HG03378 (cell line): Measurements from ENCODE around the gene OPCML.
A peak's percentile ranks its signal among the peaks of the same experiment; 100 is the strongest.

Source experiments
- ATAC-seq: cut with Tn5 transposase; IDR thresholded peaks from one replicate; pipeline ENCODE4 v1.9.1; 2021; ENCODE audit warnings: mild to moderate bottlenecking, moderate library complexity; ENCODE audit not compliant: unreplicated experiment

The OPCML gene

GRCh38 chr11:133541021-133541719 lies 8.9 kb upstream of the OPCML start:
- no peak for ATAC-seq

- ATAC-seq: no peak
Observed at GRCh38 chr11:133536198-133536597, 3.9 kb upstream of the OPCML start.

GRCh38 chr11:133533205-133533604 lies 904 bp upstream of the OPCML start:
- ATAC-seq: no peak

DNA sequence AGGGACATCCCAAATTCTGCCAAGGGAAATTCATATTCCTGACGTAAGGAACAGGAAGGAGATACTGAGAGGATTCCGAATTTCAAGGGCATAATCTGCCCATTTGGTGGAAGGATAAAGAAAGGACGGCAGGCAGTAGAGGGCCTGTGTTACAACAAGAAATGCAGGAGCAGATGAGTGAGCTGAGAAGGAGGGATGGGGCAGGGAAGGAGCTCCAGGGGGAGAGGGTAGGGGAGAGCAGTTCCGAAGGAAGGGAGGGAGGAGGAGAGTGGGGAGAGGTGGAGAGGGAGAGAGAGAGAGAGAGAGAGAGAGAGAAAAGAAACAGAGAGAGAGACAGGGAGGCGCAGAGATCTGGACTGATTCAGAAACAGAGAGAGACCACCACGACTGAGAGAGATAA lies 843 bp downstream of the OPCML start:
- no peak for ATAC-seq

DNA sequence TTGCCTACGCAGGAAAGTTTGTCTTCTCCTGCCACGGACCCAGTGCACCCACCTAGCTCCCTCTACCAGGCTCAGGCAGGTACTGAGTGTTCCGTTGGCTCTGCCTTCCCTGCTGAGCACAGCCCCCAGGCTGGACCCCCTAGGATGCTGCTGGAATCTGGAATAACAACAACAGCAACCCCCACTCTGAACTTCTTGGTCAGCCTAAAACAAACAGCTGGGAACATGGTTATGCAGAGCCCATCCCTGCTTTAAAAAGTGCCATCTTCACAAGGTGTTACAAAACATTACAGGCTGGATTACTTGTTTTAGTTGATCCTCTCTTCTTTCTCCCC lies 1.8 kb downstream of the OPCML start:
- ATAC-seq: no peak

DNA sequence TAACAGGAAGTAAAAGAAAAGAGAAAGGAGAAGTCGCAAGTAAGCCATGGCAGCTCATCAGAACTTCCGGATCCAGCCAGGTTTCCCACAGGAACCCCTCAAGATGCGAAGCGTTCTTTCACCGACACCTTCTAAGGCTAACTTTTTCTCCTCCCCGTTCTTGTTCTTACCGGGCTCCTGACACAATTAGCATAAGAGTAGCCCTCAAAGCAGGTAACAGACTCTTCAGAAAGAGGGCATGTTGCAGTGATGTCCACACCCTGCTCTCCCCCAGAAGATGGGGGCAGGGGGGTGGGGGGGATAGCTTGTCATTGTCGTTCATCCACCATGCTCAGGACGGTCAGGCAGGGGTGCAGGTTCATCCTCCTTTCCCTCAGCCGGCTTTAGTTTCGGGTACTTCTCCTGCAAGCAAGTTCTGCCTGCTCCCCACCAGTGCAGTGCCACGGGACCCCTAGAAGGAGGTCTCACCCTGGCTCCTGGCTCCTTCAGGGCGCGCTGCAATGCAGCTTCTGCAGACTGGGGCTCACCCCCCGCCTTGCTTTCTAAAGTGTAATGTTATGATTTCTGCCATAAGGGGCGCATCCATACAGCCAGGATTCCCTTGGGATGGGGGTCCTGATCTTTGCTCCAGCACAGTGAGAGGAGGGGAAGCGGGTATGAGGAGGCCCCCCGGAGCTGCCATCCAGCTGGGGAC lies 2.3 kb downstream of the OPCML start:
- ATAC-seq: no peak

GRCh38 chr11:133526790-133527189 lies 5.5 kb downstream of the OPCML start:
- no peak for ATAC-seq

- ATAC-seq: no peak
Observed at GRCh38 chr11:133525976-133526375, 6.3 kb downstream of the OPCML start.

DNA sequence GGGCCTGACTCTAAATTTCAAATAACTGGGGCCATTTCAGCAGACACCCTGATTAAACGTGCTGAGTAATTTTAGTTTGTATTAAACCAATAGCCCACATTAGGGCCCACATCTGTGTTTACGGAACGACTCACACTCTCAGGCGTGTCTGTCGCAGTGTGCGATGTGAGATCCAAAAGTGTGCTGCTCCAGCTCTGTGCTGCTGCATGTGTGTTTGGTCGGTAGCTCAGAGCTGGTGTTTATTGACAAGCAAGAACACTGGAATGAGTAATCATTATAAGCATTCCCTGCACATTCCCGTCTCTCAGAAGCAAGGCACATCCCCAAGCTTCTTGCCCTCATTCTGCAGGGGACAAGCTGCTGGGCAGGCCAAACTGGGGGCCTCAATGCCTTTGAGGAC lies 7.8 kb downstream of the OPCML start:
- ATAC-seq: no peak

DNA sequence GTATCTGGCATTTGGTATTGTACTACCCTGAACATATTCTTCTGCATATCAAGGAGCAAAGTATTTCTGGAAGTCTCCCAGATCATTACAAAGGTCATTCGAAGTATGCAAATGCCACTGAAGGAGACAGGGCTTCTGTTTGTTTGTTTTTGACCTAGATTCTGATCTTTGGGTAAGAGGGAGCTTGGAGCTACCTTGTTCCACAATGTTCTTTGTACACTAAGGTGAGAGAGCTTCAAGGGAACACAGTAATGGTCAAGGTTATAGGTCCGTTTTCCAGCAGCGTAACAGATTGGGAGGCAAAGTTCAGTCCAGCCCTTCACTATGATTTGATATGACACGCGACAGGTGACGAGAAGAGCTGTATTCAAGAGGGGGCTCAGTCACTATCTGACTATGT lies 10.0 kb downstream of the OPCML start:
- no peak for ATAC-seq

GRCh38 chr11:133521502-133521901 lies 10.8 kb downstream of the OPCML start:
- no peak for ATAC-seq

- no peak for ATAC-seq
Observed at GRCh38 chr11:133520707-133521106, 11.6 kb downstream of the OPCML start.

DNA sequence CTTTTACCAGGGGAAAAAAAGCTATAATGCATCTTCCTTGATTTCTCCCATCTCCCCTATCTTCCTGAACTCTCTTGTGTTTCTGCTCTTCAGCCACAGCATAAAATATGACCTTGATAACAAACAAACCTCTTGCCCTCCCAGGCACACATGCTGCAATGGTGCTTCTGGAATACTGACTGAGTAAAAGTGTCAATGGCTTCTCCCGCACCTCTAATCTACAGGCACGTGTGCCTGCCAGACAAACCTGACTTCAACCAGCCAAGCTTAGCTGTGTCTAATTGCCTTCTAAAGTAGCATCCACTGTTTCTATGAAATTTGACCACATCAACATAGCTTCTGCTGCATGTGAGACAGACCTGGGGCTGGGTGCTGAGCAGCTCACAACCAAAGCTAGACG lies 12.7 kb downstream of the OPCML start:
- no peak for ATAC-seq

DNA sequence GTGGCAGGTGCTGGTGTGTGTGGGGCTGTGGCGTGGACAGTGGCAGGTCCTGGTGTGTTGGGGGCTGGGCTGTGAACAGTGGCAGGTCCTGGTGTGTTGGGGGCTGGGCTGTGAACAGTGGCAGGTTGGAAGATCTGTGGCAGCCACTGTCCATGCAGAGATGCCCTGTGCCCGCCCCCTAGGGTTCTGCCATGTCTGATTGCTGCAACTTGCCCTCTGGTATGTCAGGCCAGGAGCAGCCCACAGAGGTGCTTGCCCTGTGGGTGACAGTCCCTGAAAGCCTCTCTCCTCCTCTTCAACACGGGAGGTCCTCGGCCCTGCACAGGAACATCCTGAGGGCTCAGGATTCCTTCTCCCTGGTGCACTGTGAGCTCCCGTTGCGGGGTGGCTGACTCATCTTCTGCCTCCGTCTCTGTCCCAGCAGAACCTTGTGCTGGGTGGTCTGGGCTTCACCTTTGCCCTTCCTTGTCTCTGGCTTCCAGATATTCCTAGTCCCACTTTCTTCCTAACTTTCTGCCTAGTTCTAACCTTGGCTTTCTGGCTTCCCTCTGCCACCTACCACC lies 13.5 kb downstream of the OPCML start:
- ATAC-seq: no peak

DNA sequence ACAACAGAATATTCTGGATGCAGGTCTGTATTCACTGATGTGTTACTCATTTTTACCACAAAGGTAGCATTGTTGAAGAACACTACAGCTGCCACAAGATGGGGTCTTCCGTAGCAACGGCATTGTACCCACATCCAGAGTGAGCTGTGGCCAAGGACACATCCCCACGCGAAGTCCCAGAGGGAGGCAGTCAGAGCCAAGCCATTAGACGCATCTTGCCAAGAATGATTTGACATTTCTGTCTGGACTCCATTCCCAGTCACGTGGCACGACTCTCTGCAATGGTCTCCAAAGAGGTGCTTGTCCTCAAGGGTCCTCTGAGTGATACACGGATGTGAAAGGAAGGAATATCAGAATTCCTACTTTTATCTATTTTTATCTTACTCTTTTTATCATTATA lies 15.5 kb downstream of the OPCML start:
- ATAC-seq: no peak

DNA sequence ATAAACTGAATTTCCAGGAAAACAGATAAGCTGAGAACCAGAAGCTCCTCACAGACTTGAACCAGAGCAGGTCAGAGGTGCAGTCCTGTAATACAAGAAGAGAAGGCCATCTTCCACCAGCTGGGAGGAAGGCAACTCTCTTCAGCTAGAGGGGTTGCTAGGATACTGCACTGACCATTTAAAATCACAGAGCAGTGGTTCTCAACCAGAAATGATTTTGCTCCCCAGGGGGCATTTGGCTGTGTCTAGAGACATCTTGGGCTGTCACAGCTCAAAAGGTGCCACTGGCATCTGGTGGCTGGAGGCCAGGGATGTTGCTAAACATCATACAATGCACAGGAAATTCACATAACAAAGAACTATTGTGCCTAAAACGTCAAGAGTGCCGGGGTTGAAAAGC lies 17.2 kb downstream of the OPCML start:
- ATAC-seq: no peak

GRCh38 chr11:133509924-133510697 lies 22.2 kb downstream of the OPCML start:
- ATAC-seq: no peak

GRCh38 chr11:133508468-133508867 lies 23.8 kb downstream of the OPCML start:
- ATAC-seq: no peak

- no peak for ATAC-seq
Observed at GRCh38 chr11:133507185-133507584, 25.1 kb downstream of the OPCML start.

DNA sequence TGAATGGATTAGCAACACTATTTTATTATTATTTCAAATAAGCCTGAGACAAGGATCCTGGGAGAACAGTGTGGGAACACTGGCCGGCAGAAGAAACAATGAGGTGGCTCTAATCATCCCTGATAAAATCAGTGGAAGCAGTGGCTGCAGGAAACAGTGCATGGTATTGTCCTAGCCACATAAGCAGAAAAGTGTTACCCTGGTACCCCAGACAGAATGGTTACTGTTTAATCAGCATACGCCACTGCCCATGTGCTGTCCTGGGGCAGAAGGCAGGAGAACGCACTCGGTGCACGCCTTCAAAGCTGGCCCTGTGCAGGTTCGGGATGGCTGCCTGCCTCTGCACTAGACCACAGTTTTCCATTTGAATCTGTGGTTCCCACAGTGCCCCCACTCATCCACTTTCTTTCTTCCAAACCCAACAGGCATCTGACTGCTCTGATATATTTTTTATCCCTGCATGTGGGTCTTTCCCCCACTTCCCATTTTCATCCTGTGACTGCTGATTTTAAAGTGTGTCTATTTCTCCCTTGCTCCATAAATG lies 25.7 kb downstream of the OPCML start:
- no peak for ATAC-seq

DNA sequence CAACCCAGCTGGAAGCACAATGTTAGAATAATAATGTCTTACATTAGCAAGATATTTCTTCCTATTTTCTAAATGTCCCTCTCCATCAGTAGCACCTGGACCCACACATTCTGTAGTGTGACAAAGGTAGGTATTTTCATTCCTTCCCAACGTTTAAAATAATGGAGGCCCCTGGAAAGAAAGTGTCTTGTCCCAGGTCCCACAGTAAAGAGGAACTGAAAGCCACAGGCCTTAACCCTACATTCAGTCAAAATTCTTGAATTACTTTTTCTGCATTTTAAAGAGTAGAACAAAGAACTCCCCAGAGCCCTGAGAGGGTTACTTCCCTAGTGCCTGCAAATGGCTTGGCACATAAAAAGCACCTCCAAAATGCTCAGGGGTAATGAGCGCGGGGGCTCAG lies 26.3 kb downstream of the OPCML start:
- peak; percentile 97 for ATAC-seq

DNA sequence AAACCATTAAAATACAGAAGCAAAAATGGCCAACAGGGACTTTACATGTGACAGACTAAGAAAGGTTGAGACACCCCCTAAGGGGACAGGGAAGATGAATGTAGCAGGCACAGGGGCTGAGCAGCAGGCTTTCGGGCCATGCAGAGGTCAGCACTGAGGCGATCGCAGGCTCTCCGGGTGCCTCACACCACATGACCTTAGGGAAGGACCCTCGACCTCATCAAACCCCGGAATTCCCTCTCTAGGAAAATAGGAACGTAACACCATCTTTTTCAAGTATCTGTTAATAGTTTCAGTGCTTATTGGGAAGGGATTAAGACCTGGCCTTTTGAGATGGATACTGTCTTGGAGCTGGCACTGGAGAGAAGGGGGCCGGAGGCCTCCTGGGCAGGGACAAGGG lies 27.4 kb downstream of the OPCML start:
- no peak for ATAC-seq
